OCI-LY1 (cell line): ENCODE results near the gene PAFAH1B1.

Experiments used
- CTCF ChIP-seq: fragments of 200-600 bp; sonication (generic), shearing (Covaris generic); IDR thresholded peaks from 2 replicates; pipeline ENCODE4 v1.5.1; 2017; ENCODE audit warnings: mild to moderate bottlenecking, antibody characterized with exemption, low read length, moderate library complexity, mixed read lengths
- EZH2 ChIP-seq: fragments of 200-600 bp; sonication (generic), shearing (Covaris generic); IDR thresholded peaks from 2 replicates; pipeline ENCODE4 v1.8.0; 2017; ENCODE audit warnings: borderline replicate concordance, mixed run types, mild to moderate bottlenecking, antibody characterized with exemption, low read length, moderate library complexity, mixed read lengths

GRCh38 chr17:2571523-2572303 is 21.7 kb upstream of the PAFAH1B1 start:
- no peak for TF ChIP-seq CTCF
- no peak for TF ChIP-seq EZH2
